ENCODE results near the gene SPDYE5.
"Not testable (repeated sequence)": the region's sequence is repeated elsewhere in the genome, so short reads cannot be mapped to it uniquely, and the experiment has no call there.

The SPDYE5 gene

GRCh38 chr7:75492020-75492419 is at the start of gene SPDYE5:
Gene SPDYE5 (plus strand): TSS chr7:75492320. CDS start chr7:75494048, 1,728 bp downstream.
- not testable (repeated sequence) for H3K27ac ChIP-seq

- peak overlapping the region; percentile 56 for H3K27ac ChIP-seq
These were observed 49.5 kb upstream of the SPDYE5 start for GRCh38 chr7:75442465-75443111.

GRCh38 chr7:75449946-75450345 is 42.2 kb upstream of the SPDYE5 start:
- not testable (repeated sequence) for H3K27ac ChIP-seq

- TF ChIP-seq CTCF (IDR thresholded peaks at IDR 0.05): peak; percentile 57
- H3K27ac ChIP-seq: not testable (repeated sequence)
These were observed 39.6 kb upstream of the SPDYE5 start for GRCh38 chr7:75452494-75452955.

GRCh38 chr7:75456403-75456802 is 35.7 kb upstream of the SPDYE5 start:
- H3K27ac ChIP-seq: not testable (repeated sequence)

- not testable (repeated sequence) for H3K27ac ChIP-seq
These were observed 34.1 kb upstream of the SPDYE5 start for GRCh38 chr7:75458034-75458433.

GRCh38 chr7:75460541-75460940 is 31.6 kb upstream of the SPDYE5 start:
- not testable (repeated sequence) for H3K27ac ChIP-seq

GRCh38 chr7:75470166-75470565 is 22.0 kb upstream of the SPDYE5 start:
- not testable (repeated sequence) for H3K27ac ChIP-seq

- not testable (repeated sequence) for H3K27ac ChIP-seq
These were observed 14.7 kb upstream of the SPDYE5 start for GRCh38 chr7:75477457-75477856.

GRCh38 chr7:75480313-75480712 is 11.8 kb upstream of the SPDYE5 start:
- H3K27ac ChIP-seq: not testable (repeated sequence)

GRCh38 chr7:75485355-75485978 is 6.7 kb upstream of the SPDYE5 start:
- H3K27ac ChIP-seq: peak overlapping the region; percentile 77

- H3K27ac ChIP-seq: peak within 1 kb of the TSS; percentile 77
These were observed 6.0 kb upstream of the SPDYE5 start, which contains the start of gene POM121C for GRCh38 chr7:75485979-75486643. Gene POM121C (minus strand): TSS chr7:75486299. CDS start chr7:75441496, 44,803 bp downstream.

GRCh38 chr7:75509033-75509432 is 16.9 kb downstream of the SPDYE5 start:
- H3K27ac ChIP-seq: not testable (repeated sequence)

- not testable (repeated sequence) for H3K27ac ChIP-seq
These were observed 26.7 kb downstream of the SPDYE5 start for GRCh38 chr7:75518842-75519241.

- H3K27ac ChIP-seq: not testable (repeated sequence)
These were observed 29.6 kb downstream of the SPDYE5 start for GRCh38 chr7:75521727-75522126.

GRCh38 chr7:75527224-75527722 is 35.2 kb downstream of the SPDYE5 start:
- peak overlapping the region; percentile 77 for H3K27ac ChIP-seq

All from 22Rv1 (cell line).